Suprapubic skin (tissue), 4 donors: ENCODE data around the gene OCSTAMP. TPM values are rescaled to one million over a fixed set of nuclear protein-coding genes. Genes with fewer than 3 reads are reported as not detected.

Experiments
- DNase-seq, 2 donors: peaks; one replicate each; pipeline ENCODE4 v3.0.0-alpha.2; 2019; ENCODE audit warnings: low spot score in 2 of 2
- H3K27ac ChIP-seq: fragments of 200-600 bp; sonication (generic); one replicate; pipeline ENCODE4 v1.5.1; 2019
- H3K27me3 ChIP-seq: fragments of 200-600 bp; sonication (generic); one replicate; pipeline ENCODE4 v1.5.1; 2019
- H3K36me3 ChIP-seq: fragments of 200-600 bp; sonication (generic); one replicate; pipeline ENCODE4 v1.5.1; 2019
- H3K4me1 ChIP-seq: fragments of 200-600 bp; sonication (generic); one replicate; pipeline ENCODE4 v1.5.1; 2019
- H3K4me3 ChIP-seq: fragments of 200-600 bp; sonication (generic); one replicate; pipeline ENCODE4 v1.5.1; 2019; ENCODE audit warnings: mild to moderate bottlenecking
- H3K9me3 ChIP-seq: fragments of 200-600 bp; sonication (generic); one replicate; pipeline ENCODE4 v1.5.1; 2019
- EP300 ChIP-seq: sonication (generic); formaldehyde crosslinking; IDR thresholded peaks from one replicate; pipeline ENCODE4 v1.6.1; 2017; ENCODE audit warnings: antibody characterized with exemption
- POLR2A ChIP-seq, 2 donors: fragments of 450-650 bp; IDR thresholded peaks; one replicate each; pipeline ENCODE4 v1.6.1; 2017; ENCODE audit warnings: antibody characterized with exemption in 2 of 2, mild to moderate bottlenecking in 2 of 2, moderate library complexity in 2 of 2
- POLR2AphosphoS5 ChIP-seq, 3 donors: sonication (generic); formaldehyde crosslinking; IDR thresholded peaks; one replicate each; pipeline ENCODE4 v1.6.1; 2017; ENCODE audit warnings: antibody characterized with exemption in 3 of 3
- WGBS: methylation state at CpG from one replicate; pipeline ENCODE4 v1.1.5; 2018; 5-methylcytosine and 5-hydroxymethylcytosine counted together
- total RNA-seq, 4 donors: library from RNA; depleted of rRNA; stranded (reverse); fragments of >200 nt; gene quantifications; one replicate each; pipeline ENCODE4 v1.1.0, GENCODE V29; 2016
- TF ChIP-seq, protein P1 (sequence below), 2 donors: fragments of 200-600 bp in 1 of 2; fragments of 450-650 bp in 1 of 2; sonication (generic) in 1 of 2; IDR thresholded peaks; one replicate each; pipeline ENCODE4 v1.5.1; 2016 to 2019; ENCODE audit warnings: antibody characterized with exemption in 2 of 2, mild to moderate bottlenecking in 1 of 2, moderate library complexity in 1 of 2

OCSTAMP gene
- total RNA-seq, 4 donors from 2014 or later, result not detected

DNA sequence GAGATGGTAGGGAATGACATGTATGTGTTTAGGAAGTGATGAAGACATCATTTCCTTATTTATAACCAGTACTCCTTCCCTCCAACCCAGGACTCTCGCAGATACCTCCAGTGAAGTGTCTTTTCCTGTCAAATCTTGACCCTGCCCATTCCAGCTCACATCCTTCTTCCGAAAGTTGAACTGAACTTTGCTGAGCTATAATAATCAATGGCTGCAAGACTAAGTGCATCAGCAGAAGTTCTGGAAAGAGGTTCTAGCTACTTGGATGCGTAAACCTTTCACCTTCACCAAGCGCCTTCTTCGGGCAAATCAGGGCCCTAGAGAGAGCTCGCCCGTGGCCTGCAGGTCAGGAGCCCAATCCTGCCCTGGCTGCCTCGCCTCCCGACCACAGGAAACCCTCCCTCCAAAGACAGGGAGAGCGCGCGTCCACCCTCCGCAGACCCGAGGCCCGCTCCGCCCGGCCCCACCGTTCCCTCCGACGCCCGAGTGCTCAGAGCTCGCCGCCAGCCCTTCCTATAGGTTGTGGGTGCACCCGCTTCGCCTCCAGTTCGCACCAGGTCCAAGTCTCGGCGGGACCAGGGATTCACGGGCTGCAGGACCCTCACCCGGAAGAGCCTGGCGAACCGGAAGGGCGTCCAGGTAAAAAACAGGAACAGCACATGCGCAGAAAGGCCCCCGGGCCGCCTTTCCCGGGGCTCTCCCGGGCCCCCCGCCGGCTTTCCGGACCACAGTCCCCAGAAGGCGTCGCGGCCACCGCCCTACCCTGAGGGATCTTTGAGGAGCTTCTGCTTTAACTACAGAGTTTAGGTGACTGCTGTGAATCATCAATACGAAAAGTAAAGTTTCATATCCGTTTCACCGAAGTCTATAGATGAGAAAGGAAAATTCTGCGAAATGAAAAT lies 37.3 kb downstream of the OCSTAMP start, which contains the start of gene ZNF334:
Gene ZNF334, minus strand, starts transcription at position 617 of the 902 bp plus-strand sequence. CDS start 1,457 bp downstream, outside the sequence.
- no peak within 1 kb of the TSS for H3K27ac ChIP-seq
- no peaks in the 10 kb centered on the region for H3K36me3 ChIP-seq
- peaks cover 28% of the 10 kb centered on the region for H3K27me3 ChIP-seq
- TF ChIP-seq, protein P1, sequence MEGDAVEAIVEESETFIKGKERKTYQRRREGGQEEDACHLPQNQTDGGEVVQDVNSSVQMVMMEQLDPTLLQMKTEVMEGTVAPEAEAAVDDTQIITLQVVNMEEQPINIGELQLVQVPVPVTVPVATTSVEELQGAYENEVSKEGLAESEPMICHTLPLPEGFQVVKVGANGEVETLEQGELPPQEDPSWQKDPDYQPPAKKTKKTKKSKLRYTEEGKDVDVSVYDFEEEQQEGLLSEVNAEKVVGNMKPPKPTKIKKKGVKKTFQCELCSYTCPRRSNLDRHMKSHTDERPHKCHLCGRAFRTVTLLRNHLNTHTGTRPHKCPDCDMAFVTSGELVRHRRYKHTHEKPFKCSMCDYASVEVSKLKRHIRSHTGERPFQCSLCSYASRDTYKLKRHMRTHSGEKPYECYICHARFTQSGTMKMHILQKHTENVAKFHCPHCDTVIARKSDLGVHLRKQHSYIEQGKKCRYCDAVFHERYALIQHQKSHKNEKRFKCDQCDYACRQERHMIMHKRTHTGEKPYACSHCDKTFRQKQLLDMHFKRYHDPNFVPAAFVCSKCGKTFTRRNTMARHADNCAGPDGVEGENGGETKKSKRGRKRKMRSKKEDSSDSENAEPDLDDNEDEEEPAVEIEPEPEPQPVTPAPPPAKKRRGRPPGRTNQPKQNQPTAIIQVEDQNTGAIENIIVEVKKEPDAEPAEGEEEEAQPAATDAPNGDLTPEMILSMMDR (IDR thresholded peaks at IDR 0.05), result no peak
- no peak for TF ChIP-seq EP300
- TF ChIP-seq POLR2AphosphoS5 (IDR thresholded peaks at IDR 0.05), result no peak
- TF ChIP-seq POLR2A (IDR thresholded peaks at IDR 0.05), result no peak
- peak within 1 kb of the TSS; percentile 67 for H3K4me3 ChIP-seq
- no peak for DNase-seq
- WGBS, result 10% methylated on average over 42 of the region's 49 CpGs
- no peaks in the 10 kb centered on the region for H3K9me3 ChIP-seq
- peaks cover 10% of the 10 kb centered on the region for H3K4me1 ChIP-seq

DNA sequence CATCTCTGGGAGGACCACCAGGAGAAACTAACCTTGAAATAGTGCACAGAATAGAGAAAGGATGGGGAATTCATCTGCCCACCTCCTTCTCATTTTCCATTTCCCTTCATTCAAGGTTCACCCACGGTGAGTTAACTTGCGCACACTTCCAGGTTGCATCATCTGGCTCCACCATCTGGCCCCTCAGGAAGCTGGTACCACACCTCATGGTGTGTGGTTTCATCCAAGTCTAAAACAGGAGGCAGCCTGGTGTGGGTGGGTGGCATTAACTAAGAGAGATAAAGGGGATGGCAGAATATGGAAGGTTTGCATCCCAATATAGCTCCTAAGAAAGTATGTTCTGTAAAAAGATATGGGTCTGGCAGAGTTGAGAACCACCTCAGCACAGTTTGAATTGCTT lies 40.9 kb downstream of the OCSTAMP start:
- H3K27me3 ChIP-seq, result no peaks in the 10 kb centered on the region
- no peak for DNase-seq
- TF ChIP-seq POLR2A (IDR thresholded peaks at IDR 0.05) (no peak), EP300 (no peak), POLR2AphosphoS5 (IDR thresholded peaks at IDR 0.05) (no peak)
- TF ChIP-seq, protein P1 (IDR thresholded peaks at IDR 0.05), result no peak
- peaks cover 3% of the 10 kb centered on the region for H3K9me3 ChIP-seq
- no peak overlapping the region for H3K4me3 ChIP-seq
- H3K36me3 ChIP-seq, result no peaks in the 10 kb centered on the region
- WGBS, result 87% methylated on average over 2 of the region's 2 CpGs
- no peak overlapping the region for H3K27ac ChIP-seq
- H3K4me1 ChIP-seq, result peaks cover 10% of the 10 kb centered on the region

DNA sequence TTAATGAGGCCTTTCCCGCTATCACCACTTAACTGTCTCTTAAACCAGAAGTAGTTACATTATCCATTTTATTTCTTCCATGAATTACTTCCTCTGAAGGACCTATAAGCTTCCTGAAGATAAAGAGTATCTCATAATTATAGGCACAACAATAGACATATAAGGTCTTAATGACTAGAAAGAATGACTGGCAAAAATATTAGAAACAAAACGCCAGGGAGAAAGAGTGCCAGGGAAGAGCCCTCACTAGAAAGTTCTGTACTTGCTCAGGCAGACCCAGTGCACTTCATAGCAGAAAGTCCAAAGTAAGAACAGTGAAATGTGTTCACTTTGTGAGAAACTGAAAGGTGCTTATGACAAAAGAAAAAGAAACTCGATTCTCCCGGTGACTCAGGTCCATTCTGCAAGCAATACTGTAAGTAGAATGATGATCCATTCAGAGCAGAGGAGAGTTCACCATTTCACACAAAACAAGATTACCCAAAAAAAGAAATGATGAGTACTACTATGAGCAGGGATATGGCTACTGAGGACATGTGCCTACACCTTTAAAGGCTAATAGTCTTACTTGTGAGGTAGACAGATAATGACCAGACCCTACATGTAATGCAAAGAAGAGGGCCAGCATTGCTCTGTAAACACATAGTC lies 42.6 kb downstream of the OCSTAMP start:
- Histone ChIP-seq H3K9me3 (peaks cover 3% of the 10 kb centered on the region), H3K4me1 (peaks cover 2% of the 10 kb centered on the region), H3K27me3 (no peaks in the 10 kb centered on the region), H3K4me3 (no peak overlapping the region), H3K36me3 (no peaks in the 10 kb centered on the region), H3K27ac (no peak overlapping the region)
- DNase-seq, result no peak
- WGBS, result 89% methylated on average over 4 of the region's 4 CpGs
- TF ChIP-seq POLR2AphosphoS5 (IDR thresholded peaks at IDR 0.05), result no peak
- TF ChIP-seq POLR2A (IDR thresholded peaks at IDR 0.05), result no peak
- TF ChIP-seq, protein P1 (IDR thresholded peaks at IDR 0.05), result no peak
- TF ChIP-seq EP300, result no peak

DNA sequence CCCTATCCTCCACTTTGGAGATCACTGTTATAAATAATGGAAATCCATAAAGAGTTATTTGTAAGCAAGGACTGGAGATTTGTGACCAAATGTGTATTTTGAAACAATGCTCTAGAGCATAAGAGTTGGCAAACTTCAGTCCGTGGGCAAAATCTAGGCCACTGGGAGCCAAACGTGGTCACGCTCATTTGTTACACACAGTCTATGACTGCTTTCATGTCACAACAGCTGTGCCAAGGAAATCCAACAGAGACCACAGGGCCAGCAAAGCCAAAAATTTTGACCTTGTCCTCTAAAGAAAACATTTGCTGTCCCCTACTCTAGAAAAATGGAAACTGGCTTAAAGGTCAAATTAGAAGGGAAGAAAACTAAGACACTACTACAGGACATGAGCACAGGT lies 44.9 kb downstream of the OCSTAMP start:
- no peaks in the 10 kb centered on the region for H3K4me1 ChIP-seq
- TF ChIP-seq POLR2A (IDR thresholded peaks at IDR 0.05) (no peak), POLR2AphosphoS5 (IDR thresholded peaks at IDR 0.05) (no peak), EP300 (no peak)
- TF ChIP-seq, protein P1 (IDR thresholded peaks at IDR 0.05), result no peak
- no peak for DNase-seq
- no peaks in the 10 kb centered on the region for H3K36me3 ChIP-seq
- H3K27ac ChIP-seq, result no peak overlapping the region
- H3K9me3 ChIP-seq, result peaks cover 25% of the 10 kb centered on the region
- H3K4me3 ChIP-seq, result no peak overlapping the region
- no peaks in the 10 kb centered on the region for H3K27me3 ChIP-seq
- WGBS, result 83% methylated on average over 3 of the region's 3 CpGs

DNA sequence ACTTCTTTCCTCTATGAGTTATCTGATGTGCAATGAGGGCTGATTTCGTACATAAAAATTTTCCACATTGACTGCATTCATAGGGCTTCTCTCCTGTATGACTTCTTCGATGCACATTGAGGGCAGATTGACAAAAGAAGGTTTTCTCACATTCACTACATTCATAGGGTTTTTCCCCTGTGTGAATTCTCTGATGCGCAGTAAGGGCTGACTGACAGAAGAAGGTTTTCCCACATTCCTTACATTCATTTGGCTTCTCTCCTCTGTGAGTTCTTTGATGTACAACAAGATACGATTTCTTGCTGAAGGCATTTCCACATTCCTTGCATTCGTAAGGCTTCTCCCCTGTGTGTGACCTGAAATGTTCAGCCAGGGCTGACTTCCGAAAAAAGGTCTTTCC lies 48.5 kb downstream of the OCSTAMP start:
- H3K36me3 ChIP-seq, result no peaks in the 10 kb centered on the region
- H3K27me3 ChIP-seq, result no peaks in the 10 kb centered on the region
- TF ChIP-seq POLR2AphosphoS5 (IDR thresholded peaks at IDR 0.05) (no peak), EP300 (no peak), POLR2A (IDR thresholded peaks at IDR 0.05) (no peak)
- TF ChIP-seq, protein P1 (IDR thresholded peaks at IDR 0.05), result no peak
- no peaks in the 10 kb centered on the region for H3K4me1 ChIP-seq
- H3K27ac ChIP-seq, result no peak overlapping the region
- DNase-seq, result no peak
- peaks cover 26% of the 10 kb centered on the region for H3K9me3 ChIP-seq
- 96% methylated on average over 6 of the region's 6 CpGs for WGBS
- no peak overlapping the region for H3K4me3 ChIP-seq
